Trophoblast cell (in vitro differentiated cells and primary cell): ENCODE measurements around the gene R3HCC1L. TPM values are rescaled to one million over a fixed set of nuclear protein-coding genes. Genes with fewer than 3 reads are reported as not detected.

Source experiments
- DNase-seq, 2 donors: peaks; one replicate each; pipeline ENCODE4 v3.0.0-alpha.2; 2016
- H2AFZ ChIP-seq: 2 replicates; pipeline ENCODE4 v1.6.1; 2013; ENCODE audit warnings: low read length, moderate library complexity, mild to moderate bottlenecking; ENCODE audit not compliant: insufficient read depth, poor library complexity
- H2AK5ac ChIP-seq: 2 replicates; pipeline ENCODE4 v1.6.1; 2013; ENCODE audit warnings: mild to moderate bottlenecking, low read length
- H2BK120ac ChIP-seq: 2 replicates; pipeline ENCODE4 v1.6.1; 2013; ENCODE audit warnings: low read length, mild to moderate bottlenecking, moderate library complexity; ENCODE audit not compliant: insufficient read depth, poor library complexity
- H2BK12ac ChIP-seq: 2 replicates; pipeline ENCODE4 v1.6.1; 2013; ENCODE audit warnings: mild to moderate bottlenecking, low read length, moderate library complexity
- H2BK5ac ChIP-seq: 2 replicates; pipeline ENCODE4 v1.6.1; 2013; ENCODE audit warnings: low read length, low read depth, moderate library complexity, mild to moderate bottlenecking; ENCODE audit not compliant: poor library complexity
- H3K14ac ChIP-seq: 2 replicates; pipeline ENCODE4 v1.6.1; 2013; ENCODE audit warnings: mild to moderate bottlenecking, low read length
- H3K18ac ChIP-seq: 2 replicates; pipeline ENCODE4 v1.6.1; 2013; ENCODE audit warnings: mild to moderate bottlenecking, low read length
- H3K23ac ChIP-seq: 2 replicates; pipeline ENCODE4 v1.6.1; 2013; ENCODE audit warnings: low read length
- H3K27ac ChIP-seq: 2 replicates; pipeline ENCODE4 v1.5.1; 2013; ENCODE audit warnings: low read depth, mild to moderate bottlenecking, inconsistent platforms, low read length, moderate library complexity
- H3K27me3 ChIP-seq: 2 replicates; pipeline ENCODE4 v1.6.1; 2013; ENCODE audit warnings: inconsistent platforms, mild to moderate bottlenecking, low read length, moderate library complexity; ENCODE audit not compliant: insufficient read depth
- H3K36me3 ChIP-seq, 2 experiments: 1 replicate in 1 of 2; 2 replicates in 1 of 2; pipeline ENCODE4 v1.6.1; 2013; ENCODE audit warnings: low read length in 2 of 2, mild to moderate bottlenecking in 2 of 2, moderate library complexity in 1 of 2; ENCODE audit not compliant: insufficient read depth in 2 of 2, control insufficient read depth in 1 of 2
- H3K4ac ChIP-seq: 2 replicates; pipeline ENCODE4 v1.6.1; 2013; ENCODE audit warnings: low read depth, mild to moderate bottlenecking, low read length, moderate library complexity
- H3K4me1 ChIP-seq, 2 experiments: 1 replicate in 1 of 2; 2 replicates in 1 of 2; pipeline ENCODE4 v1.6.1; 2013; ENCODE audit warnings: low read length in 2 of 2, mild to moderate bottlenecking in 2 of 2, moderate library complexity in 1 of 2; ENCODE audit not compliant: insufficient read depth in 2 of 2, control insufficient read depth in 1 of 2
- H3K4me2 ChIP-seq: 2 replicates; pipeline ENCODE4 v1.6.1; 2013; ENCODE audit warnings: inconsistent platforms, mild to moderate bottlenecking, low read length, moderate library complexity
- H3K4me3 ChIP-seq: 2 replicates; pipeline ENCODE4 v1.5.1; 2013; ENCODE audit warnings: mild to moderate bottlenecking, low read depth, low read length, inconsistent platforms
- H3K79me1 ChIP-seq: one replicate; pipeline ENCODE4 v1.6.1; 2013; ENCODE audit warnings: low read length
- H3K79me2 ChIP-seq: 2 replicates; pipeline ENCODE4 v1.6.1; 2013; ENCODE audit warnings: low read length, mild to moderate bottlenecking; ENCODE audit not compliant: control insufficient read depth, insufficient read depth, poor library complexity
- H3K9ac ChIP-seq: 2 replicates; pipeline ENCODE4 v1.6.1; 2013; ENCODE audit warnings: mild to moderate bottlenecking, low read length
- H3K9me3 ChIP-seq: 2 replicates; pipeline ENCODE4 v1.6.1; 2013; ENCODE audit warnings: low read depth, mild to moderate bottlenecking, control low read depth, inconsistent platforms, low read length; ENCODE audit not compliant: insufficient read depth
- H4K12ac ChIP-seq: 2 replicates; pipeline ENCODE4 v1.6.1; 2013; ENCODE audit warnings: low read depth, mild to moderate bottlenecking, low read length, moderate library complexity
- H4K8ac ChIP-seq: 2 replicates; pipeline ENCODE4 v1.6.1; 2013; ENCODE audit warnings: low read depth, mild to moderate bottlenecking, low read length, moderate library complexity
- H4K91ac ChIP-seq: one replicate; pipeline ENCODE4 v1.6.1; 2013; ENCODE audit warnings: low read depth, mild to moderate bottlenecking, low read length, moderate library complexity
- WGBS: extraction: QIAGEN DNeasy Blood & Tissue Kit; methylation state at CpG from one replicate; pipeline ENCODE4 v1.1.7; 2013; ENCODE audit warnings: missing lambda C conversion rate; ENCODE audit not compliant: insufficient read length, insufficient coverage; ENCODE audit errors: extremely low coverage; 5-methylcytosine and 5-hydroxymethylcytosine counted together
- polyA plus RNA-seq: library from polyadenylated mRNA; stranded (reverse); fragments of 200-250 nt; gene quantifications from 2 replicates; pipeline ENCODE4 v1.2.3, GENCODE V29; 2013

Gene R3HCC1L
- 11.4 and 11.8 TPM in 2 replicates for polyA plus RNA-seq

DNA sequence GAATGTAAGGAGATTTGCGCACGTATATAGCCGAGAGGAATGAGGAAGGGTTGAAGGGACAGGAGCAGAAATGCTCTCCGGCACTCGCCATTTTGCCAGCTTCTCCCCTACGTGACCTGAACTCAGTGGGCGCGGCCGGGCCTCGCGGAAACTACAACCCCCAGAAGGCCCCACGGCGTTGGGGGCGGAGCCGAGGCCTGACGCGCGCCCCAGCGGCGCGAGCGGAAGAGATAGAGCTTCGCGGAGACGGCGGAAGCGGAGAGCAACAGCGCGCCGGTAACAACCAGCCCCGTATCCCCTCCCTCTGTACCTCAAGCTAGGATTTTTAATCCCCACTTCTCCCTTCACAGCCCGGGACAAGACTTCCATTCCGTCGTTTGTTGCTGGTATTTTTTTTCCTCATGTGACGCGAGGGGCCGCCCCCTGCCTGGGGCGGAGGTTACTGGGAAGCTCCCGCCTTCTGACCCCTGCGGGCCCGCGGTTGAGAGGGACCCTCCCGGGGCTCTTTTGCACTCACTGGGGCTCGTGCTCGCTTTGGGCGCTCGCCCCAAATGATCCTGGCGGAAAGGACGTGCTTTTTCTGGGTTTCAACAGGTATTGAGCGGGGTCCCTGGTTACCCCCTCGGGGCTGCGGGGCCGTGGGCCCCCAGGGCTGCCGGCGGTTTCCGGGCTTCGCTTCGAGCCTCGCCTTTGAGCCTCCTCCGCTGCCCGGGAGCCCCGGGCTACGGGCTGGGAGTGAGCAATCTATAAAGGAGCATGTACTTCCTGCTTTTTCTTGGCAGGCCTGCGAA is at the start of gene R3HCC1L:
R3HCC1L (plus strand) TSS at position 227 of the 791 bp plus-strand sequence. CDS start 73,458 bp downstream, outside the sequence.
- peak within 1 kb of the TSS; percentile 82 for H4K91ac ChIP-seq
- peaks cover 8% of the 10 kb centered on the region for H3K79me1 ChIP-seq
- peak within 1 kb of the TSS; percentile 79 for H2AFZ ChIP-seq
- peaks cover 1% of the 10 kb centered on the region for H3K9me3 ChIP-seq
- H3K9ac ChIP-seq: peak within 1 kb of the TSS; percentile 82
- H3K27ac ChIP-seq: peak within 1 kb of the TSS; percentile 90
- H3K79me2 ChIP-seq: peaks cover 5% of the 10 kb centered on the region
- peak within 1 kb of the TSS; percentile 88 for H2BK5ac ChIP-seq
- H3K27me3 ChIP-seq: no peaks in the 10 kb centered on the region
- H3K18ac ChIP-seq: peak within 1 kb of the TSS; percentile 74
- H2AK5ac ChIP-seq: no peak within 1 kb of the TSS
- H3K4ac ChIP-seq: peak within 1 kb of the TSS; percentile 76
- WGBS: 100% methylated on average over 3 of the region's 64 CpGs
- H2BK120ac ChIP-seq: peak within 1 kb of the TSS; percentile 55
- peak within 1 kb of the TSS; percentile 91 for H3K14ac ChIP-seq
- H3K36me3 ChIP-seq: no peaks in the 10 kb centered on the region
- H4K8ac ChIP-seq: peak within 1 kb of the TSS; percentile 87
- H3K4me1 ChIP-seq: peaks cover 0 to 5% of the 10 kb centered on the region in 2 experiments
- peak; percentile 90 to 97 for DNase-seq
- peak within 1 kb of the TSS; percentile 27 for H4K12ac ChIP-seq
- peak within 1 kb of the TSS; percentile 82 for H3K4me3 ChIP-seq
- peak within 1 kb of the TSS; percentile 88 for H3K4me2 ChIP-seq
- no peak within 1 kb of the TSS for H2BK12ac ChIP-seq
- H3K23ac ChIP-seq: no peak within 1 kb of the TSS

- H3K9ac ChIP-seq: no peak overlapping the region
- H3K79me2 ChIP-seq: no peaks in the 10 kb centered on the region
- no peak overlapping the region for H2BK5ac ChIP-seq
- H3K27me3 ChIP-seq: no peaks in the 10 kb centered on the region
- H3K4me2 ChIP-seq: no peak overlapping the region
- H3K4ac ChIP-seq: no peak overlapping the region
- H4K91ac ChIP-seq: no peak overlapping the region
- no peak overlapping the region for H3K23ac ChIP-seq
- H3K9me3 ChIP-seq: no peaks in the 10 kb centered on the region
- no peak overlapping the region for H4K12ac ChIP-seq
- no peak overlapping the region for H3K18ac ChIP-seq
- H4K8ac ChIP-seq: no peak overlapping the region
- no peak overlapping the region for H2BK12ac ChIP-seq
- no peak overlapping the region for H3K14ac ChIP-seq
- no peak overlapping the region for H2AK5ac ChIP-seq
- H2AFZ ChIP-seq: no peak overlapping the region
- no peak for DNase-seq
- no CpG with 5 or more reads among the region's 4 CpGs for WGBS
- no peaks in the 10 kb centered on the region for H3K36me3 ChIP-seq
- H3K4me1 ChIP-seq: no peaks in the 10 kb centered on the region
- no peaks in the 10 kb centered on the region for H3K79me1 ChIP-seq
- H3K4me3 ChIP-seq: no peak overlapping the region
- H3K27ac ChIP-seq: no peak overlapping the region
- H2BK120ac ChIP-seq: no peak overlapping the region
Observed at GRCh38 chr10:98085238-98085637, 49.2 kb upstream of the R3HCC1L start.

GRCh38 chr10:98086837-98087708 is 47.4 kb upstream of the R3HCC1L start:
- no peaks in the 10 kb centered on the region for H3K27me3 ChIP-seq
- H3K4ac ChIP-seq: no peak overlapping the region
- H2BK12ac ChIP-seq: no peak overlapping the region
- H3K4me1 ChIP-seq: no peaks in the 10 kb centered on the region
- no peak overlapping the region for H3K27ac ChIP-seq
- H2AFZ ChIP-seq: no peak overlapping the region
- H3K9ac ChIP-seq: no peak overlapping the region
- no peak for DNase-seq
- no peaks in the 10 kb centered on the region for H3K9me3 ChIP-seq
- H3K4me2 ChIP-seq: no peak overlapping the region
- no peak overlapping the region for H3K23ac ChIP-seq
- H3K79me1 ChIP-seq: no peaks in the 10 kb centered on the region
- H2BK5ac ChIP-seq: no peak overlapping the region
- no peak overlapping the region for H3K18ac ChIP-seq
- H4K8ac ChIP-seq: no peak overlapping the region
- H3K36me3 ChIP-seq: no peaks in the 10 kb centered on the region
- no peak overlapping the region for H4K91ac ChIP-seq
- no peaks in the 10 kb centered on the region for H3K79me2 ChIP-seq
- no peak overlapping the region for H2AK5ac ChIP-seq
- no peak overlapping the region for H3K4me3 ChIP-seq
- H2BK120ac ChIP-seq: no peak overlapping the region
- WGBS: no CpG with 5 or more reads among the region's 14 CpGs
- H4K12ac ChIP-seq: no peak overlapping the region
- no peak overlapping the region for H3K14ac ChIP-seq

- H3K18ac ChIP-seq: no peak overlapping the region
- no peak overlapping the region for H4K91ac ChIP-seq
- H2BK120ac ChIP-seq: no peak overlapping the region
- no peak overlapping the region for H4K8ac ChIP-seq
- no peak overlapping the region for H4K12ac ChIP-seq
- no CpG with 5 or more reads among the region's 7 CpGs for WGBS
- no peaks in the 10 kb centered on the region for H3K79me2 ChIP-seq
- no peak overlapping the region for H2BK12ac ChIP-seq
- no peak overlapping the region for H3K23ac ChIP-seq
- H3K79me1 ChIP-seq: no peaks in the 10 kb centered on the region
- H3K4me1 ChIP-seq: no peaks in the 10 kb centered on the region
- no peak overlapping the region for H2AFZ ChIP-seq
- H3K4me2 ChIP-seq: no peak overlapping the region
- no peak for DNase-seq
- H3K36me3 ChIP-seq: no peaks in the 10 kb centered on the region
- no peak overlapping the region for H2AK5ac ChIP-seq
- H3K27ac ChIP-seq: no peak overlapping the region
- no peaks in the 10 kb centered on the region for H3K27me3 ChIP-seq
- no peak overlapping the region for H3K4me3 ChIP-seq
- H3K4ac ChIP-seq: no peak overlapping the region
- no peak overlapping the region for H3K14ac ChIP-seq
- no peak overlapping the region for H3K9ac ChIP-seq
- H2BK5ac ChIP-seq: no peak overlapping the region
- H3K9me3 ChIP-seq: no peaks in the 10 kb centered on the region
Observed at GRCh38 chr10:98088186-98088971, 46.1 kb upstream of the R3HCC1L start.
